Measurements from ENCODE around the gene KTN1.

DNA sequence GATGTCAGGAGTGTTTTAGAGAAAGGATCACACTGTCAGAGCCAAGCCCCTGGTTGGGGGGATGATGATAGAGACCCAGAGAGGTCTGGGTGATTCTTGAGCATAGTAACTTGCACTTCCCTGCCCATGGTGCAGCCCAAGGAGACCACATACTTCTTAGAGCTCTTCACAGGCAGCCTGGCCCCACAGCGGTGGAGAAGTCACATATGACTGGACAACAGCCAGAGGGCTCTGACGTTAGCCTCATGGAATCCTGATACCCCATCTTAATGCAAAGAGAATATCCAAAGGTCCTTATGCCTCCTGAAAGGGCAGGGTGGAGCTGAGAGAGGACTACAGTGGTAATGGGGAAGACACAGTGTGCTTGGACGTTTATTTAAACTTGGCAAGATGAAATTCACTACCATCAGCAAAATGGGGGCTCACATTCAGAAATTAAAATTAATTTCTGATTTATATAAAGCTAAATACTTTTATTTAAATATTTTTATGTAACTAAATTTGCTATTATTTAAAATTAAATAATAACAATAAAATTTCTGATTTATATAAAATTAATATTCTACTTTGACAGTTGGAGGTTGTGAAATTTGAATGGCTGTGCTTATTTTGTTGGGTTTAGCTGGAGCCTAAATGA, 131.3 kb downstream of the KTN1 start:
- TF ChIP-seq EZH2phosphoT487 (IDR thresholded peaks at IDR 0.05; ENCODE audit: borderline replicate concordance): no peak
- TF ChIP-seq, protein P1, sequence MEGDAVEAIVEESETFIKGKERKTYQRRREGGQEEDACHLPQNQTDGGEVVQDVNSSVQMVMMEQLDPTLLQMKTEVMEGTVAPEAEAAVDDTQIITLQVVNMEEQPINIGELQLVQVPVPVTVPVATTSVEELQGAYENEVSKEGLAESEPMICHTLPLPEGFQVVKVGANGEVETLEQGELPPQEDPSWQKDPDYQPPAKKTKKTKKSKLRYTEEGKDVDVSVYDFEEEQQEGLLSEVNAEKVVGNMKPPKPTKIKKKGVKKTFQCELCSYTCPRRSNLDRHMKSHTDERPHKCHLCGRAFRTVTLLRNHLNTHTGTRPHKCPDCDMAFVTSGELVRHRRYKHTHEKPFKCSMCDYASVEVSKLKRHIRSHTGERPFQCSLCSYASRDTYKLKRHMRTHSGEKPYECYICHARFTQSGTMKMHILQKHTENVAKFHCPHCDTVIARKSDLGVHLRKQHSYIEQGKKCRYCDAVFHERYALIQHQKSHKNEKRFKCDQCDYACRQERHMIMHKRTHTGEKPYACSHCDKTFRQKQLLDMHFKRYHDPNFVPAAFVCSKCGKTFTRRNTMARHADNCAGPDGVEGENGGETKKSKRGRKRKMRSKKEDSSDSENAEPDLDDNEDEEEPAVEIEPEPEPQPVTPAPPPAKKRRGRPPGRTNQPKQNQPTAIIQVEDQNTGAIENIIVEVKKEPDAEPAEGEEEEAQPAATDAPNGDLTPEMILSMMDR (conservative IDR thresholded peaks at IDR 0.05; ENCODE audit: low read length): no peak

All from Loucy (cell line).